Fibroblast of the aortic adventitia (primary cell): ENCODE measurements around the gene ALG6. TPM values are rescaled to one million over a fixed set of nuclear protein-coding genes. Genes with fewer than 3 reads are reported as not detected.
A peak's percentile ranks its signal among the peaks of the same experiment; 100 is the strongest.

Experiments used
- DNase-seq: peaks from one replicate; pipeline ENCODE4 v3.0.0-alpha.2; 2010; ENCODE audit warnings: low read depth
- H3K4me3 ChIP-seq: 2 replicates; pipeline ENCODE4 v1.5.1; 2011; ENCODE audit warnings: low read depth, mild to moderate bottlenecking, control low read depth, low read length, moderate library complexity
- CTCF ChIP-seq: IDR thresholded peaks from 2 replicates; pipeline ENCODE4 v1.5.1; 2011; ENCODE audit warnings: mild to moderate bottlenecking, low read length, control low read depth, inconsistent platforms; ENCODE audit not compliant: insufficient read depth
- total RNA-seq: library from RNA; depleted of rRNA; stranded (reverse); fragments of >200 nt; gene quantifications from 2 replicates; pipeline ENCODE4 v1.2.3, GENCODE V29; 2012; ENCODE audit warnings: low replicate concordance

ALG6 gene
- total RNA-seq, 1 donor, result 15.5 TPM

GRCh38 chr1:63321066-63321784 is 46.2 kb upstream of the ALG6 start:
- no peak overlapping the region for H3K4me3 ChIP-seq
- no peak for DNase-seq
- no peak for TF ChIP-seq CTCF

GRCh38 chr1:63321785-63322113 is 45.7 kb upstream of the ALG6 start:
- H3K4me3 ChIP-seq, result peak overlapping the region; percentile 63
- no peak for DNase-seq
- TF ChIP-seq CTCF, result no peak

GRCh38 chr1:63322114-63322943 is 45.1 kb upstream of the ALG6 start, which contains the start of gene FOXD3:
Gene FOXD3 (plus strand): TSS chr1:63322567. CDS start chr1:63323059, 492 bp downstream.
- DNase-seq, result peak; percentile 35
- no peak for TF ChIP-seq CTCF
- H3K4me3 ChIP-seq, result peak within 1 kb of the TSS; percentile 63

GRCh38 chr1:63322944-63323864 is 44.2 kb upstream of the ALG6 start:
- H3K4me3 ChIP-seq, result no peak overlapping the region
- no peak for TF ChIP-seq CTCF
- no peak for DNase-seq

GRCh38 chr1:63323865-63324778 is 43.3 kb upstream of the ALG6 start:
- no peak overlapping the region for H3K4me3 ChIP-seq
- no peak for TF ChIP-seq CTCF
- no peak for DNase-seq

- H3K4me3 ChIP-seq, result no peak overlapping the region
- no peak for DNase-seq
- TF ChIP-seq CTCF, result no peak
These were observed 42.7 kb upstream of the ALG6 start for GRCh38 chr1:63324779-63325119.
